Chondrocyte (in vitro differentiated cells): ENCODE measurements around the gene MTHFD1. TPM values are rescaled to one million over a fixed set of nuclear protein-coding genes. Genes with fewer than 3 reads are reported as not detected.
A peak's percentile ranks its signal among the peaks of the same experiment; 100 is the strongest.

Experiments used
- DNase-seq: peaks from one replicate; pipeline ENCODE4 v3.0.0; 2021; ENCODE audit warnings: mixed read lengths, low spot score
- H3K27ac Mint-ChIP-seq: one replicate; pipeline ENCODE4 v1.8.0; 2021; ENCODE audit warnings: mild to moderate bottlenecking, moderate library complexity, mixed read lengths; ENCODE audit not compliant: unreplicated experiment
- H3K27me3 Mint-ChIP-seq: 2 replicates; pipeline ENCODE4 v1.8.0; 2021; ENCODE audit warnings: low read depth, mixed read lengths
- H3K36me3 Mint-ChIP-seq: 2 replicates; pipeline ENCODE4 v1.8.0; 2021; ENCODE audit warnings: low read depth, mixed read lengths
- H3K4me1 Mint-ChIP-seq: 2 replicates; pipeline ENCODE4 v1.8.0; 2021; ENCODE audit warnings: low read depth, mild to moderate bottlenecking, mixed read lengths
- H3K4me3 Mint-ChIP-seq: one replicate; pipeline ENCODE4 v1.8.0; 2021; ENCODE audit warnings: mild to moderate bottlenecking, moderate library complexity, mixed read lengths; ENCODE audit not compliant: unreplicated experiment
- H3K9me3 Mint-ChIP-seq: 2 replicates; pipeline ENCODE4 v1.8.0; 2021; ENCODE audit warnings: low read depth, mixed read lengths
- total RNA-seq: library from RNA; stranded (reverse); gene quantifications from 3 replicates; pipeline ENCODE4 v1.2.1, GENCODE V29; 2021
- TF ChIP-seq, protein P1 (sequence below): fragments of 200-600 bp; sonication (generic); IDR thresholded peaks from 2 replicates; pipeline ENCODE4 v1.5.0; 2021; ENCODE audit warnings: antibody characterized with exemption, mild to moderate bottlenecking, moderate library complexity

The MTHFD1 gene
- total RNA-seq, 1 donor from 2014 or later, result 54.2 TPM

DNA sequence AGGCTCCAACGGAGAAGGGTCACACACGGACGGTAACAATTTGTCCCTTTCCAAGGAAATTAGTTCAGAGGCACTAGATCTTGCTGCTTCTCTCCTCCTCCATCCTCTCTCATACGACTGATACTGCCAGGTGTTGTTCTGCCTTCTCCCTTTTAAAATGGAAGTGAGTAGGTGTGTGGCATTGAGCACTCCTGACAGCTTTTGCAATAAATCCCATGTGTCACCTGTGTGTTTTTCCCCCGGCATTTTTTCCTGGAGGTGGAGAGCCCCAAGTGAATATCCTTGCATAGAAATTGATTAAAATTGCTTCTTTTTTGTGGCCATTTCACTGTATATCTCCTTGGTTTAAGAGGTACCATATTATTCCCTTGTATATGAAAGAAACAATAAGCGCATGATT lies 51.0 kb downstream of the MTHFD1 start:
- no peak for DNase-seq
- peak overlapping the region; percentile 56 for H3K4me3 Mint-ChIP-seq
- peaks cover 23% of the 10 kb centered on the region for H3K36me3 Mint-ChIP-seq
- H3K27ac Mint-ChIP-seq, result peak overlapping the region; percentile 92
- no peaks in the 10 kb centered on the region for H3K27me3 Mint-ChIP-seq
- no peaks in the 10 kb centered on the region for H3K9me3 Mint-ChIP-seq
- peaks cover 65% of the 10 kb centered on the region for H3K4me1 Mint-ChIP-seq
- TF ChIP-seq, protein P1, sequence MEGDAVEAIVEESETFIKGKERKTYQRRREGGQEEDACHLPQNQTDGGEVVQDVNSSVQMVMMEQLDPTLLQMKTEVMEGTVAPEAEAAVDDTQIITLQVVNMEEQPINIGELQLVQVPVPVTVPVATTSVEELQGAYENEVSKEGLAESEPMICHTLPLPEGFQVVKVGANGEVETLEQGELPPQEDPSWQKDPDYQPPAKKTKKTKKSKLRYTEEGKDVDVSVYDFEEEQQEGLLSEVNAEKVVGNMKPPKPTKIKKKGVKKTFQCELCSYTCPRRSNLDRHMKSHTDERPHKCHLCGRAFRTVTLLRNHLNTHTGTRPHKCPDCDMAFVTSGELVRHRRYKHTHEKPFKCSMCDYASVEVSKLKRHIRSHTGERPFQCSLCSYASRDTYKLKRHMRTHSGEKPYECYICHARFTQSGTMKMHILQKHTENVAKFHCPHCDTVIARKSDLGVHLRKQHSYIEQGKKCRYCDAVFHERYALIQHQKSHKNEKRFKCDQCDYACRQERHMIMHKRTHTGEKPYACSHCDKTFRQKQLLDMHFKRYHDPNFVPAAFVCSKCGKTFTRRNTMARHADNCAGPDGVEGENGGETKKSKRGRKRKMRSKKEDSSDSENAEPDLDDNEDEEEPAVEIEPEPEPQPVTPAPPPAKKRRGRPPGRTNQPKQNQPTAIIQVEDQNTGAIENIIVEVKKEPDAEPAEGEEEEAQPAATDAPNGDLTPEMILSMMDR, result no peak

DNA sequence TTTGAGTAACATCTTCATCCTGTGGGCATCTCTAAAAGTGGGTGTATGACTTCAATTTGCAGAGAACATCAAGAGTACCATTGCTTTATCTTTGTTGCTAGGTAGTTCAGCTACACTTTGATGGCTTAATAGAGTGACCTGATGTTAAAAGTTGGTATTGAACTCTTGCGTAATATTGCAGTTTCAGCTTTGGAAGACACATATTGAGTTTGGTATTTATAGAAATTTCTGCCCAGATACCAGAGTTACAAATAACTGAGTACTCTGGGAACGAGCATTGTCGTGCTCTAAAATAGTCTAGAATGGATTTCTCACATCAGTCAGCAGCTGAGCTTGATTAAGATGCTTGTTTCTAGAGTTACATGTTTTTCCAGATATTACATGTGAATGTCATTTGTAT lies 52.3 kb downstream of the MTHFD1 start:
- H3K27ac Mint-ChIP-seq, result peak overlapping the region; percentile 13
- H3K9me3 Mint-ChIP-seq, result no peaks in the 10 kb centered on the region
- peaks cover 75% of the 10 kb centered on the region for H3K4me1 Mint-ChIP-seq
- no peak for DNase-seq
- no peak overlapping the region for H3K4me3 Mint-ChIP-seq
- TF ChIP-seq, protein P1, result no peak
- H3K27me3 Mint-ChIP-seq, result no peaks in the 10 kb centered on the region
- peaks cover 15% of the 10 kb centered on the region for H3K36me3 Mint-ChIP-seq

DNA sequence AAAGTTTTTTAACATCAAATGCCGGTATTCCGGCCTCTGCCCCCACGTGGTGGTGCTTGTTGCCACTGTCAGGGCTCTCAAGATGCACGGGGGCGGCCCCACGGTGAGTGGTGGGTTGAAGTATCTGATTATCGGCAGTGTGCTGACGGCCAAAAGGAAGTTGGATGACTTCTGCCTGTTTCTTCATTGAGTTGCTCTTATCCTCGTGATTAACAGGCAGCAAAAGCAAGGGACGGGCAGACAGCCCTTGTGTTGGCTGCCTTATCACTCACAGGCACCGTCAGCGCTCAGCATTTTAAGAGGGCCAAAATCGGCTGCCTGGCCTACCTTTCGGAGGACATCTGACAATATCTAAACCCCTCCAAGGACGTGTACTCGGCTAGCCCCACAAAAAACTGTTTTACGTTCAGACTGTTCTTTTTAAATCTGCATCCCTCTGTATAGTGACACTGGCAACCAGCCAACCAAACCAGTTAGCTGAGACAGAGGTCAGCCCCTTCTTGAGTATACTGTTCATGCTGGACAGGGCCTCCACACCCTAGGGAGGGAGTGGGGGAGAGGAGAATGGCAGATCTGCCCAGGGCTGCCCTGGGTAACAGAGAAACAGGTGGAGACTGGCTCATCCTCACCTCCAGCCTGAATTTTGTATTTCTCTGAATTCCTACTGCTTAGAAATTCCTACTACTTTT lies 54.3 kb downstream of the MTHFD1 start:
- no peaks in the 10 kb centered on the region for H3K27me3 Mint-ChIP-seq
- H3K27ac Mint-ChIP-seq, result peak overlapping the region; percentile 66
- H3K4me3 Mint-ChIP-seq, result no peak overlapping the region
- peaks cover 80% of the 10 kb centered on the region for H3K4me1 Mint-ChIP-seq
- DNase-seq, result no peak
- peaks cover 12% of the 10 kb centered on the region for H3K36me3 Mint-ChIP-seq
- TF ChIP-seq, protein P1, result no peak
- no peaks in the 10 kb centered on the region for H3K9me3 Mint-ChIP-seq

DNA sequence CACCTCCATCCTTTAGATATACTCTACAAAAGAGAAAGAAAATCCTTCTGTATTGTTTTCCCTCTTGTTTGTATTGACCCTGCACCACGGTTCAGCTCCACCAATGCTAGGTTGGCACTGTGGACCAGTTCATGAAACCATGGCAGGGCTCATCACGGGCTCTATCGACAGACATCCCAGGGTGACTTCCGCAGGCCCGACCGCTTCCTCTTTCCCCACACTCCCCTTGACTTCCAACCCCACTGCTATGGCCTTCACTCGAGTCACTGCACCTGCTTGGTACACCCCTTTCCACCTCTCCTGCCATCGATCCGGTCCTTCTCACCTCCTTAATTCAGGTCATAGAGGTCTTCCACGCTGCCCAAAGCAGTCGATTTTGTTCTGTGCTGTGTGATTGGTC lies 56.0 kb downstream of the MTHFD1 start:
- Mint-ChIP-seq H3K27ac (peak overlapping the region; percentile 1), H3K4me3 (no peak overlapping the region), H3K27me3 (no peaks in the 10 kb centered on the region), H3K36me3 (peaks cover 14% of the 10 kb centered on the region), H3K9me3 (no peaks in the 10 kb centered on the region), H3K4me1 (peaks cover 76% of the 10 kb centered on the region)
- TF ChIP-seq, protein P1, result no peak
- no peak for DNase-seq

DNA sequence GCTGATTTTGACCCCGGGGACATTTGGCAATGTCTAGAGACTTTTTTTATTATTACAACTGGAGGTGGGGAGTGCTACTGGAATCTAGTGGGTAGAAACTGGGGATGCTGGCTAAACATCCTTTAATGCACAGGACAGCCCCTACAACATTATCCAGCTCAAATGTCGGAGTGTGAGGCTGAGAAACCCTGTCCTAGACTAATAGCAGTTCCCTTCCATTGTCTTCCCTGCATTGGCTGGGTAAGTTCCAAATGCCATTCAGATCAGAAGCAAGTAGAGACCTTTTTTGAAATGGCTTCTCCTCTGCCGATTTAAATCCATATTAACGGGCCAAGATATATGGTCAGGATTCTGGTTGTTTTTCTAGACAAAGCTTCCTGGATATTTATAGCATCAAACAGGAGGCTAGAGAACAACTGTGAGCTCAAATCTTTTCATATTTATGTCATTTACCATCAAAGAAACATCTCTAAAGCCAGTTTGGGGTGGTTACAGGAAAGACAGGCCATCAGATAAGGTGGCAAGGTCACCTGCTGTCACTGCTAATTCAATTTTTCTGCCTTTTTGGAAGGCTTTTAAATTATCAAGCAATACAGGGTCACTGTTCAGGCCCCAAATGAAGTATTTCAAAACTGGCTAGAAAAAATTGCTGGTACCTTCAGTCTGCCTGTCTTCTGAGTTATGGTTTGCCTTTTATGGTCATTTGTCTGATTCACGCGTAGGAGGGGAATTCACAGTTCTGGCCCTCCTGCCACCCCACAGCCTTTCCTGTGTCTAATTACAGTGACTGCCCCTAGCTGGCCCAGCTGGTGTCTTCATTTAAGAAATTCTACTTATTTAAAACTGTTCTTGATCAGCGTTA lies 57.1 kb downstream of the MTHFD1 start:
- H3K9me3 Mint-ChIP-seq, result no peaks in the 10 kb centered on the region
- no peaks in the 10 kb centered on the region for H3K27me3 Mint-ChIP-seq
- DNase-seq, result no peak
- peaks cover 14% of the 10 kb centered on the region for H3K36me3 Mint-ChIP-seq
- H3K4me1 Mint-ChIP-seq, result peaks cover 67% of the 10 kb centered on the region
- TF ChIP-seq, protein P1, result peak; percentile 38
- no peak overlapping the region for H3K4me3 Mint-ChIP-seq
- peak overlapping the region; percentile 89 for H3K27ac Mint-ChIP-seq
